ENCODE data around the gene TNNT2.

The TNNT2 gene

GRCh38 chr1:201363467-201363866 is 14.0 kb downstream of the TNNT2 start:
- Histone ChIP-seq H3K27ac (replicated peaks; ENCODE audit: low read length) (no peak overlapping the region), H4K91ac (ENCODE audit: low read depth, low read length, poor library complexity) (no peak overlapping the region)
- WGBS, 2 donors (ENCODE audit: extremely low coverage in 2 of 2, insufficient read length in 2 of 2, insufficient replicate concordance in 1 of 2) = no CpG with 5 or more reads among the region's 8 CpGs

GRCh38 chr1:201362906-201363305 is 14.6 kb downstream of the TNNT2 start:
- no peak overlapping the region for H3K4me3 ChIP-seq (ENCODE audit: low read length in 2 of 2)
- H3K4me1 ChIP-seq (ENCODE audit: control insufficient read depth in 2 of 2, insufficient read depth in 1 of 2, low read depth in 1 of 2, low read length in 2 of 2) = peaks cover 0 to 15% of the 10 kb centered on the region in 2 donors
- no peak overlapping the region for H3K23ac ChIP-seq (ENCODE audit: low read depth, low read length, poor library complexity)
- H2BK12ac ChIP-seq (ENCODE audit: low read length) = no peak overlapping the region
- H3K14ac ChIP-seq (ENCODE audit: low read length) = no peak overlapping the region
- DNase-seq (ENCODE audit: low spot score) = no peak
- peak overlapping the region; percentile 49 for H2AK5ac ChIP-seq (ENCODE audit: low read depth, low read length)
- no peak overlapping the region for H3K27ac ChIP-seq (replicated peaks; ENCODE audit: low read length)
- no peak overlapping the region for H3K4me2 ChIP-seq (ENCODE audit: insufficient read depth, low read length, poor library complexity, severe bottlenecking)
- no peak overlapping the region for H2AFZ ChIP-seq (ENCODE audit: low read length)
- no peak overlapping the region for H2BK15ac ChIP-seq (ENCODE audit: low read length)
- WGBS, 2 donors (ENCODE audit: extremely low coverage in 2 of 2, insufficient read length in 2 of 2, insufficient replicate concordance in 1 of 2) = no CpG with 5 or more reads among the region's 3 CpGs
- no peak overlapping the region for H2BK120ac ChIP-seq (ENCODE audit: low read depth, low read length)
- no peaks in the 10 kb centered on the region for H3K9me3 ChIP-seq (replicated peaks in 1 of 2; ENCODE audit: control insufficient read depth in 2 of 2, insufficient read depth in 1 of 2, low read depth in 1 of 2, low read length in 2 of 2)
- no peak overlapping the region for H3K9ac ChIP-seq (ENCODE audit: low read depth, low read length, poor library complexity)
- H3K4ac ChIP-seq (ENCODE audit: low read length) = no peak overlapping the region
- H3K27me3 ChIP-seq (ENCODE audit: control insufficient read depth in 3 of 3, insufficient read depth in 3 of 3, low read depth in 1 of 3, low read length in 3 of 3) = peaks cover 0 to 20% (median 0%) of the 10 kb centered on the region in 3 experiments
- no peak overlapping the region for H3K18ac ChIP-seq (ENCODE audit: low read length)
- no peak overlapping the region for H4K91ac ChIP-seq (ENCODE audit: low read depth, low read length, poor library complexity)
- H4K8ac ChIP-seq (ENCODE audit: low read depth, low read length) = no peak overlapping the region
- no peak overlapping the region for H2BK5ac ChIP-seq (ENCODE audit: low read length)
- no peaks in the 10 kb centered on the region for H3K36me3 ChIP-seq (replicated peaks in 1 of 2; ENCODE audit: control insufficient read depth in 2 of 2, insufficient read depth in 2 of 2, low read length in 2 of 2)
- peaks cover 4% of the 10 kb centered on the region for H3K79me1 ChIP-seq (ENCODE audit: low read depth, low read length)

More at GRCh38 chr1:201363467-201363866, 14.0 kb downstream of the TNNT2 start:
- no peak overlapping the region for H3K4ac ChIP-seq (ENCODE audit: low read length)
- peaks cover 0 to 15% of the 10 kb centered on the region in 2 donors for H3K4me1 ChIP-seq (ENCODE audit: control insufficient read depth in 2 of 2, insufficient read depth in 1 of 2, low read depth in 1 of 2, low read length in 2 of 2)
- no peaks in the 10 kb centered on the region for H3K36me3 ChIP-seq (replicated peaks in 1 of 2; ENCODE audit: control insufficient read depth in 2 of 2, insufficient read depth in 2 of 2, low read length in 2 of 2)
- no peak overlapping the region for H2BK5ac ChIP-seq (ENCODE audit: low read length)
- no peak overlapping the region for H3K4me3 ChIP-seq (ENCODE audit: low read length in 2 of 2)
- H4K8ac ChIP-seq (ENCODE audit: low read depth, low read length) = no peak overlapping the region
- H3K79me1 ChIP-seq (ENCODE audit: low read depth, low read length) = peaks cover 4% of the 10 kb centered on the region
- no peak overlapping the region for H2BK120ac ChIP-seq (ENCODE audit: low read depth, low read length)
- H3K18ac ChIP-seq (ENCODE audit: low read length) = no peak overlapping the region
- H2AFZ ChIP-seq (ENCODE audit: low read length) = no peak overlapping the region
- H2BK12ac ChIP-seq (ENCODE audit: low read length) = no peak overlapping the region
- no peak for DNase-seq (ENCODE audit: low spot score)
- no peak overlapping the region for H3K14ac ChIP-seq (ENCODE audit: low read length)
- no peak overlapping the region for H3K4me2 ChIP-seq (ENCODE audit: insufficient read depth, low read length, poor library complexity, severe bottlenecking)
- no peaks in the 10 kb centered on the region for H3K9me3 ChIP-seq (replicated peaks in 1 of 2; ENCODE audit: control insufficient read depth in 2 of 2, insufficient read depth in 1 of 2, low read depth in 1 of 2, low read length in 2 of 2)
- H2BK15ac ChIP-seq (ENCODE audit: low read length) = no peak overlapping the region
- H2AK5ac ChIP-seq (ENCODE audit: low read depth, low read length) = no peak overlapping the region
- H3K27me3 ChIP-seq (ENCODE audit: control insufficient read depth in 3 of 3, insufficient read depth in 3 of 3, low read depth in 1 of 3, low read length in 3 of 3) = peaks cover 0 to 24% (median 0%) of the 10 kb centered on the region in 3 experiments
- H3K9ac ChIP-seq (ENCODE audit: low read depth, low read length, poor library complexity) = no peak overlapping the region
- H3K23ac ChIP-seq (ENCODE audit: low read depth, low read length, poor library complexity) = no peak overlapping the region

GRCh38 chr1:201361652-201362504 is 15.6 kb downstream of the TNNT2 start:
- H2BK15ac ChIP-seq (ENCODE audit: low read length) = peak overlapping the region; percentile 91
- H3K4ac ChIP-seq (ENCODE audit: low read length) = no peak overlapping the region
- H3K18ac ChIP-seq (ENCODE audit: low read length) = peak overlapping the region; percentile 94
- no CpG with 5 or more reads among the region's 10 CpGs for WGBS, 2 donors (ENCODE audit: extremely low coverage in 2 of 2, insufficient read length in 2 of 2, insufficient replicate concordance in 1 of 2)
- peaks cover 4% of the 10 kb centered on the region for H3K79me1 ChIP-seq (ENCODE audit: low read depth, low read length)
- H2BK120ac ChIP-seq (ENCODE audit: low read depth, low read length) = peak overlapping the region; percentile 48
- H3K14ac ChIP-seq (ENCODE audit: low read length) = peak overlapping the region; percentile 90
- no peak overlapping the region for H3K4me3 ChIP-seq (ENCODE audit: low read length in 2 of 2)
- H2AFZ ChIP-seq (ENCODE audit: low read length) = no peak overlapping the region
- no peak overlapping the region for H3K27ac ChIP-seq (replicated peaks; ENCODE audit: low read length)
- peak overlapping the region; percentile 16 for H4K91ac ChIP-seq (ENCODE audit: low read depth, low read length, poor library complexity)
- peak overlapping the region; percentile 63 for H3K9ac ChIP-seq (ENCODE audit: low read depth, low read length, poor library complexity)
- peak overlapping the region; percentile 93 for H4K8ac ChIP-seq (ENCODE audit: low read depth, low read length)
- peak; percentile 59 for DNase-seq (ENCODE audit: low spot score)
- peak overlapping the region; percentile 75 for H2BK12ac ChIP-seq (ENCODE audit: low read length)
- H3K27me3 ChIP-seq (ENCODE audit: control insufficient read depth in 3 of 3, insufficient read depth in 3 of 3, low read depth in 1 of 3, low read length in 3 of 3) = peaks cover 0 to 12% (median 0%) of the 10 kb centered on the region in 3 experiments
- H3K4me2 ChIP-seq (ENCODE audit: insufficient read depth, low read length, poor library complexity, severe bottlenecking) = no peak overlapping the region
- H2AK5ac ChIP-seq (ENCODE audit: low read depth, low read length) = peak overlapping the region; percentile 97
- H3K4me1 ChIP-seq (ENCODE audit: control insufficient read depth in 2 of 2, insufficient read depth in 1 of 2, low read depth in 1 of 2, low read length in 2 of 2) = peaks cover 0 to 15% of the 10 kb centered on the region in 2 donors
- H3K23ac ChIP-seq (ENCODE audit: low read depth, low read length, poor library complexity) = peak overlapping the region; percentile 86
- no peaks in the 10 kb centered on the region for H3K9me3 ChIP-seq (replicated peaks in 1 of 2; ENCODE audit: control insufficient read depth in 2 of 2, insufficient read depth in 1 of 2, low read depth in 1 of 2, low read length in 2 of 2)
- no peaks in the 10 kb centered on the region for H3K36me3 ChIP-seq (replicated peaks in 1 of 2; ENCODE audit: control insufficient read depth in 2 of 2, insufficient read depth in 2 of 2, low read length in 2 of 2)
- H2BK5ac ChIP-seq (ENCODE audit: low read length) = peak overlapping the region; percentile 29

GRCh38 chr1:201360901-201361651 is 16.4 kb downstream of the TNNT2 start:
- no peaks in the 10 kb centered on the region for H3K9me3 ChIP-seq (replicated peaks in 1 of 2; ENCODE audit: control insufficient read depth in 2 of 2, insufficient read depth in 1 of 2, low read depth in 1 of 2, low read length in 2 of 2)
- H3K14ac ChIP-seq (ENCODE audit: low read length) = peak overlapping the region; percentile 90
- peak overlapping the region; percentile 29 for H2BK5ac ChIP-seq (ENCODE audit: low read length)
- peaks cover 0 to 12% (median 0%) of the 10 kb centered on the region in 3 experiments for H3K27me3 ChIP-seq (ENCODE audit: control insufficient read depth in 3 of 3, insufficient read depth in 3 of 3, low read depth in 1 of 3, low read length in 3 of 3)
- peak overlapping the region; percentile 75 for H2BK12ac ChIP-seq (ENCODE audit: low read length)
- H4K8ac ChIP-seq (ENCODE audit: low read depth, low read length) = peak overlapping the region; percentile 93
- peak overlapping the region; percentile 91 for H2BK15ac ChIP-seq (ENCODE audit: low read length)
- peak overlapping the region; percentile 22 for H4K91ac ChIP-seq (ENCODE audit: low read depth, low read length, poor library complexity)
- H3K79me1 ChIP-seq (ENCODE audit: low read depth, low read length) = peaks cover 4% of the 10 kb centered on the region
- H2AK5ac ChIP-seq (ENCODE audit: low read depth, low read length) = peak overlapping the region; percentile 97
- H3K18ac ChIP-seq (ENCODE audit: low read length) = peak overlapping the region; percentile 94
- no CpG with 5 or more reads among the region's 15 CpGs for WGBS, 2 donors (ENCODE audit: extremely low coverage in 2 of 2, insufficient read length in 2 of 2, insufficient replicate concordance in 1 of 2)
- peak overlapping the region; percentile 80 for H3K4ac ChIP-seq (ENCODE audit: low read length)
- H3K4me3 ChIP-seq (ENCODE audit: low read length in 2 of 2) = no peak overlapping the region
- peak overlapping the region; percentile 86 for H3K23ac ChIP-seq (ENCODE audit: low read depth, low read length, poor library complexity)
- DNase-seq (ENCODE audit: low spot score) = no peak
- H3K36me3 ChIP-seq (replicated peaks in 1 of 2; ENCODE audit: control insufficient read depth in 2 of 2, insufficient read depth in 2 of 2, low read length in 2 of 2) = no peaks in the 10 kb centered on the region
- H3K9ac ChIP-seq (ENCODE audit: low read depth, low read length, poor library complexity) = no peak overlapping the region
- H3K4me1 ChIP-seq (ENCODE audit: control insufficient read depth in 2 of 2, insufficient read depth in 1 of 2, low read depth in 1 of 2, low read length in 2 of 2) = peaks cover 0 to 15% of the 10 kb centered on the region in 2 donors
- no peak overlapping the region for H3K27ac ChIP-seq (replicated peaks; ENCODE audit: low read length)
- peak overlapping the region; percentile 48 for H2BK120ac ChIP-seq (ENCODE audit: low read depth, low read length)
- no peak overlapping the region for H3K4me2 ChIP-seq (ENCODE audit: insufficient read depth, low read length, poor library complexity, severe bottlenecking)
- no peak overlapping the region for H2AFZ ChIP-seq (ENCODE audit: low read length)

Data from neuronal stem cell (in vitro differentiated cells).